ENCODE measurements around the gene GPRC5B.

DNA sequence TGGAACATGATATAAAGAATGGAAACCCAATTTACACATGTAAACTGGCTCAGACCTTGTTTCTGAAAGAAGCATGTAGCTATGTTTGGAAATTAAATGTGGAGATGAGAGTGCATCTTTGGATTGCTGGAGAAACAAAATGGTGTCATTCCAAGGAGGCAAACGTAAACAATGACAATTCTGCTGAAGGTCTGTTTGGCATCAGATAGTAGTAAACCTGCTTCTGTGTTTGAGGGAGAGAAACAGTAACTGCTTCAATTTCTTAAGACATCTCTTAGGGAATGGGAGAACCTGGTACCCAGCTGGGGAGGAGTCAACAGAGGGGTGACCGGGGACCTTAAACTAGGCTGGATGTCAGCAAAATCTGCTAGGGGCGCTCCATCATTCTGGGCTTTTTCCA is 23.5 kb downstream of the GPRC5B start:
- TF ChIP-seq, protein P1, sequence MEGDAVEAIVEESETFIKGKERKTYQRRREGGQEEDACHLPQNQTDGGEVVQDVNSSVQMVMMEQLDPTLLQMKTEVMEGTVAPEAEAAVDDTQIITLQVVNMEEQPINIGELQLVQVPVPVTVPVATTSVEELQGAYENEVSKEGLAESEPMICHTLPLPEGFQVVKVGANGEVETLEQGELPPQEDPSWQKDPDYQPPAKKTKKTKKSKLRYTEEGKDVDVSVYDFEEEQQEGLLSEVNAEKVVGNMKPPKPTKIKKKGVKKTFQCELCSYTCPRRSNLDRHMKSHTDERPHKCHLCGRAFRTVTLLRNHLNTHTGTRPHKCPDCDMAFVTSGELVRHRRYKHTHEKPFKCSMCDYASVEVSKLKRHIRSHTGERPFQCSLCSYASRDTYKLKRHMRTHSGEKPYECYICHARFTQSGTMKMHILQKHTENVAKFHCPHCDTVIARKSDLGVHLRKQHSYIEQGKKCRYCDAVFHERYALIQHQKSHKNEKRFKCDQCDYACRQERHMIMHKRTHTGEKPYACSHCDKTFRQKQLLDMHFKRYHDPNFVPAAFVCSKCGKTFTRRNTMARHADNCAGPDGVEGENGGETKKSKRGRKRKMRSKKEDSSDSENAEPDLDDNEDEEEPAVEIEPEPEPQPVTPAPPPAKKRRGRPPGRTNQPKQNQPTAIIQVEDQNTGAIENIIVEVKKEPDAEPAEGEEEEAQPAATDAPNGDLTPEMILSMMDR (IDR thresholded peaks at IDR 0.05): no peak
- no peak for TF ChIP-seq ZFX (IDR thresholded peaks at IDR 0.05; ENCODE audit: borderline replicate concordance)
